Sigmoid colon (tissue), 7 donors: Measurements from ENCODE around the gene TMEM170B. TPM values are rescaled to one million over a fixed set of nuclear protein-coding genes. Genes with fewer than 3 reads are reported as not detected.

Experiments used
- DNase-seq: peaks from one replicate; pipeline ENCODE4 v3.0.0-alpha.2; 2019
- H3K27ac ChIP-seq, 4 donors: fragments of 200-600 bp; sonication (generic); one replicate each; pipeline ENCODE4 v1.5.1; 2016 to 2019; ENCODE audit warnings: mild to moderate bottlenecking in 1 of 4
- H3K27me3 ChIP-seq, 3 donors: fragments of 200-600 bp; sonication (generic); one replicate each; pipeline ENCODE4 v1.5.1; 2019; ENCODE audit warnings: mild to moderate bottlenecking in 1 of 3
- H3K36me3 ChIP-seq, 4 donors: fragments of 200-600 bp; sonication (generic); one replicate each; pipeline ENCODE4 v1.5.1; 2016 to 2019
- H3K4me1 ChIP-seq, 4 donors: fragments of 200-600 bp; sonication (generic); one replicate each; pipeline ENCODE4 v1.5.1; 2017 to 2019
- H3K4me3 ChIP-seq, 4 donors: fragments of 200-600 bp; sonication (generic); one replicate each; pipeline ENCODE4 v1.5.1; 2017 to 2019; ENCODE audit warnings: mild to moderate bottlenecking in 2 of 4, moderate library complexity in 1 of 4
- H3K9me3 ChIP-seq, 4 donors: fragments of 200-600 bp in 3 of 4; sonication (generic) in 3 of 4; one replicate each; pipeline versions ENCODE4 v1.5.1 to v1.6.1; 2013 to 2019
- CTCF ChIP-seq, 4 experiments: fragments of 450-650 bp in 3 of 4; fragments of 200-600 bp in 1 of 4; IDR thresholded peaks; one replicate each; pipeline ENCODE4 v1.5.1; 2016 to 2019; ENCODE audit warnings: antibody characterized with exemption in 4 of 4, mild to moderate bottlenecking in 3 of 4, moderate library complexity in 2 of 4
- EP300 ChIP-seq, 4 donors: sonication (generic); formaldehyde crosslinking; IDR thresholded peaks; one replicate each; pipeline ENCODE4 v1.6.1; 2017; ENCODE audit warnings: antibody characterized with exemption in 4 of 4
- POLR2A ChIP-seq, 2 donors: fragments of 450-650 bp; IDR thresholded peaks; one replicate each; pipeline ENCODE4 v1.6.1; 2016; ENCODE audit warnings: antibody characterized with exemption in 2 of 2, mild to moderate bottlenecking in 2 of 2, moderate library complexity in 2 of 2
- POLR2AphosphoS5 ChIP-seq, 4 donors: sonication (generic); formaldehyde crosslinking; IDR thresholded peaks; one replicate each; pipeline ENCODE4 v1.6.1; 2017; ENCODE audit warnings: antibody characterized with exemption in 4 of 4
- WGBS, 2 donors: extraction: QIAGEN DNeasy Blood & Tissue Kit; methylation state at CpG; one replicate each; pipeline ENCODE4 v1.1.7; 2013; 5-methylcytosine and 5-hydroxymethylcytosine counted together
- intact Hi-C: fragments of 100-400 bp; cut with DNase I; formaldehyde crosslinking; loops from one replicate; pipeline ENCODE4 v1.15.1; 2023
- polyA plus RNA-seq, 3 donors: library from polyadenylated mRNA; stranded (reverse); fragments of 200-250 nt; gene quantifications; one replicate each; pipeline ENCODE4 v1.2.3, GENCODE V29; 2013
- total RNA-seq, 4 donors: library from RNA; depleted of rRNA; stranded (reverse); fragments of >200 nt; gene quantifications; one replicate each; pipeline ENCODE4 v1.1.0, GENCODE V29; 2016
- donor health status: healthy with polysubstance abuse.
- donor health status: Bipolar disorder and iron deficiency.
- donor health status: healthy.

TMEM170B gene
- total and polyA plus RNA-seq, 7 donors, result 0.92 to 11.0 (median 8.7) TPM

- H3K27me3 ChIP-seq, result no peaks in the 10 kb centered on the region
- no peaks in the 10 kb centered on the region for H3K36me3 ChIP-seq
- no peaks in the 10 kb centered on the region for H3K4me1 ChIP-seq
- no peak overlapping the region for H3K4me3 ChIP-seq
- H3K9me3 ChIP-seq, result peaks cover 0 to 4% (median 1%) of the 10 kb centered on the region in 4 donors
- intact Hi-C loops, result no loop called here
- no peak for TF ChIP-seq POLR2AphosphoS5 (IDR thresholded peaks at IDR 0.05)
- TF ChIP-seq CTCF (IDR thresholded peaks at IDR 0.05), result no peak
- TF ChIP-seq EP300 (IDR thresholded peaks at IDR 0.05), result no peak
- TF ChIP-seq POLR2A (IDR thresholded peaks at IDR 0.05), result no peak
- WGBS, 2 donors, result 66 to 71% methylated on average over 3 of the region's 3 CpGs
- H3K27ac ChIP-seq, result no peak overlapping the region
- DNase-seq, result no peak
These were observed 21.8 kb upstream of the TMEM170B start for GRCh38 chr6:11515763-11516162.

GRCh38 chr6:11522812-11523605 lies 14.5 kb upstream of the TMEM170B start:
- H3K36me3 ChIP-seq, result no peaks in the 10 kb centered on the region
- H3K4me3 ChIP-seq, result no peak overlapping the region
- intact Hi-C loops, result no loop called here
- no peak for DNase-seq
- no peaks in the 10 kb centered on the region for H3K27me3 ChIP-seq
- no peaks in the 10 kb centered on the region for H3K4me1 ChIP-seq
- no peaks in the 10 kb centered on the region for H3K9me3 ChIP-seq
- TF ChIP-seq POLR2A (IDR thresholded peaks at IDR 0.05) (no peak), CTCF (IDR thresholded peaks at IDR 0.05) (no peak), POLR2AphosphoS5 (IDR thresholded peaks at IDR 0.05) (no peak), EP300 (IDR thresholded peaks at IDR 0.05) (no peak)
- 91 to 92% methylated on average over 4 of the region's 4 CpGs for WGBS, 2 donors
- H3K27ac ChIP-seq, result no peak overlapping the region

- TF ChIP-seq CTCF (IDR thresholded peaks at IDR 0.05) (no peak), POLR2A (IDR thresholded peaks at IDR 0.05) (no peak), EP300 (IDR thresholded peaks at IDR 0.05) (no peak), POLR2AphosphoS5 (IDR thresholded peaks at IDR 0.05) (peak; percentile 23 to 74 (median 56))
- H3K4me3 ChIP-seq, result no peak overlapping the region
- no peak for DNase-seq
- H3K9me3 ChIP-seq, result no peaks in the 10 kb centered on the region
- intact Hi-C loops, result no loop called here
- peak overlapping the region in 2 of 4 donors; percentile 9 to 26 for H3K27ac ChIP-seq
- H3K36me3 ChIP-seq, result no peaks in the 10 kb centered on the region
- no peaks in the 10 kb centered on the region for H3K4me1 ChIP-seq
- 73 to 86% methylated on average over 2 of the region's 2 CpGs for WGBS, 2 donors
- no peaks in the 10 kb centered on the region for H3K27me3 ChIP-seq
These were observed 11.9 kb upstream of the TMEM170B start for GRCh38 chr6:11525468-11526155.

- H3K9me3 ChIP-seq, result no peaks in the 10 kb centered on the region
- intact Hi-C loops, result no loop called here
- no peaks in the 10 kb centered on the region for H3K36me3 ChIP-seq
- no peaks in the 10 kb centered on the region for H3K4me1 ChIP-seq
- no peak overlapping the region for H3K27ac ChIP-seq
- 85 to 88% methylated on average over 3 of the region's 3 CpGs for WGBS, 2 donors
- TF ChIP-seq POLR2A (IDR thresholded peaks at IDR 0.05), result no peak
- no peak for TF ChIP-seq CTCF (IDR thresholded peaks at IDR 0.05)
- TF ChIP-seq EP300 (IDR thresholded peaks at IDR 0.05), result no peak
- TF ChIP-seq POLR2AphosphoS5 (IDR thresholded peaks at IDR 0.05), result no peak
- DNase-seq, result no peak
- H3K4me3 ChIP-seq, result no peak overlapping the region
- H3K27me3 ChIP-seq, result no peaks in the 10 kb centered on the region
These were observed 11.4 kb upstream of the TMEM170B start for GRCh38 chr6:11526156-11526505.
